Chondrocyte (in vitro differentiated cells): ENCODE data around the gene INTU. TPM values are rescaled to one million over a fixed set of nuclear protein-coding genes. Genes with fewer than 3 reads are reported as not detected.

Source experiments
- DNase-seq: peaks from one replicate; pipeline ENCODE4 v3.0.0; 2021; ENCODE audit warnings: mixed read lengths, low spot score
- H3K27ac Mint-ChIP-seq: one replicate; pipeline ENCODE4 v1.8.0; 2021; ENCODE audit warnings: mild to moderate bottlenecking, moderate library complexity, mixed read lengths; ENCODE audit not compliant: unreplicated experiment
- H3K27me3 Mint-ChIP-seq: 2 replicates; pipeline ENCODE4 v1.8.0; 2021; ENCODE audit warnings: low read depth, mixed read lengths
- H3K36me3 Mint-ChIP-seq: 2 replicates; pipeline ENCODE4 v1.8.0; 2021; ENCODE audit warnings: low read depth, mixed read lengths
- H3K4me1 Mint-ChIP-seq: 2 replicates; pipeline ENCODE4 v1.8.0; 2021; ENCODE audit warnings: low read depth, mild to moderate bottlenecking, mixed read lengths
- H3K4me3 Mint-ChIP-seq: one replicate; pipeline ENCODE4 v1.8.0; 2021; ENCODE audit warnings: mild to moderate bottlenecking, moderate library complexity, mixed read lengths; ENCODE audit not compliant: unreplicated experiment
- H3K9me3 Mint-ChIP-seq: 2 replicates; pipeline ENCODE4 v1.8.0; 2021; ENCODE audit warnings: low read depth, mixed read lengths
- CTCF ChIP-seq: fragments of 200-600 bp; sonication (generic); IDR thresholded peaks from 2 replicates; pipeline ENCODE4 v1.5.0; 2021; ENCODE audit warnings: antibody characterized with exemption, mild to moderate bottlenecking, moderate library complexity
- total RNA-seq: library from RNA; stranded (reverse); gene quantifications from 3 replicates; pipeline ENCODE4 v1.2.1, GENCODE V29; 2021

The INTU gene
- total RNA-seq, 1 donor from 2014 or later: 11.4 TPM

GRCh38 chr4:127759228-127759820, 126.6 kb downstream of the INTU start:
- H3K4me1 Mint-ChIP-seq: no peaks in the 10 kb centered on the region
- TF ChIP-seq CTCF: no peak
- H3K9me3 Mint-ChIP-seq: peaks cover 11% of the 10 kb centered on the region
- H3K27me3 Mint-ChIP-seq: peaks cover 2% of the 10 kb centered on the region
- no peak overlapping the region for H3K27ac Mint-ChIP-seq
- no peak for DNase-seq
- H3K4me3 Mint-ChIP-seq: no peak overlapping the region
- H3K36me3 Mint-ChIP-seq: peaks cover 4% of the 10 kb centered on the region

- Mint-ChIP-seq H3K27me3 (no peaks in the 10 kb centered on the region), H3K9me3 (peaks cover 11% of the 10 kb centered on the region), H3K4me3 (no peak overlapping the region), H3K4me1 (no peaks in the 10 kb centered on the region), H3K27ac (no peak overlapping the region), H3K36me3 (peaks cover 4% of the 10 kb centered on the region)
- no peak for TF ChIP-seq CTCF
- no peak for DNase-seq
Observed at GRCh38 chr4:127759893-127760292, 127.1 kb downstream of the INTU start.

GRCh38 chr4:127771535-127772275, 138.9 kb downstream of the INTU start:
- Mint-ChIP-seq H3K9me3 (no peaks in the 10 kb centered on the region), H3K4me3 (no peak overlapping the region), H3K27ac (no peak overlapping the region), H3K4me1 (peaks cover 10% of the 10 kb centered on the region), H3K27me3 (no peaks in the 10 kb centered on the region), H3K36me3 (no peaks in the 10 kb centered on the region)
- no peak for DNase-seq
- no peak for TF ChIP-seq CTCF

DNA sequence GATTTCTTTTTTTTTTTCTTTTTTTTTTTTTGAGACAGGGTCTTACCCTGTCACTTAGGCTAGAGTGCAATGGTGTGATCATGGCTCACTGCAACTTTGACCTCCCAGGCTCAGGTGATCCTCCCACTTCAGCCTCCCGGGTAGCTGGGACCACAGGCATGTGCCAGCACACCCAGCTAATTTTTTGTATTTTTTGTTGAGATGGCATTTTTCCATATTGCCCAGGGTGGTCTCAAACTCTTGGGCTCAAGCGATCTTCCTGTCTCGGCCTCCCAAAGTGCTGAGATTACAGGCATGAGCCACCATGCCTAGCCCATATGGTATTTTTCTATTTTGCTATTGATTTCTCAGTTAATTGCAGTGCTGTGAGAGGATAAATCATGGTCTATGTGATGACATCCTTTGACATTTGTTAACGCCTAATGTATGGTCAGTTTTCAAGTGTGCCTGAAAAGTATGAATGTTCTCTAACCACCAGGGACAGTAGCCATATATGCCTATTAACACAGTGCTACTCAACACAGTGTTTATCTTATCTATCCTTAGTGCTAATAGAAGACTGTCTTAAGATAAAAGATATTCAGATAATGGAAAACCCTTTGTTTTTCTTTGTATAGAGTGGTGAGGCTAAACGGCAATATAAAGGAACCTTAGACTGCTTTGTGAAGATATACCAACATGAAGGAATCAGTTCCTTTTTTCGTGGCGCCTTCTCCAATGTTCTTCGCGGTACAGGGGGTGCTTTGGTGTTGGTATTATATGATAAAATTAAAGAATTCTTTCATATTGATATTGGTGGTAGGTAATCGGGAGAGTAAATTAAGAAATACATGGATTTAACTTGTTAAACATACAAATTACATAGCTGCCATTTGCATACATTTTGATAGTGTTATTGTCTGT, 140.3 kb downstream of the INTU start:
- H3K9me3 Mint-ChIP-seq: no peaks in the 10 kb centered on the region
- no peaks in the 10 kb centered on the region for H3K36me3 Mint-ChIP-seq
- no peak overlapping the region for H3K27ac Mint-ChIP-seq
- H3K4me1 Mint-ChIP-seq: peaks cover 10% of the 10 kb centered on the region
- no peak for TF ChIP-seq CTCF
- no peak for DNase-seq
- no peak overlapping the region for H3K4me3 Mint-ChIP-seq
- H3K27me3 Mint-ChIP-seq: no peaks in the 10 kb centered on the region

DNA sequence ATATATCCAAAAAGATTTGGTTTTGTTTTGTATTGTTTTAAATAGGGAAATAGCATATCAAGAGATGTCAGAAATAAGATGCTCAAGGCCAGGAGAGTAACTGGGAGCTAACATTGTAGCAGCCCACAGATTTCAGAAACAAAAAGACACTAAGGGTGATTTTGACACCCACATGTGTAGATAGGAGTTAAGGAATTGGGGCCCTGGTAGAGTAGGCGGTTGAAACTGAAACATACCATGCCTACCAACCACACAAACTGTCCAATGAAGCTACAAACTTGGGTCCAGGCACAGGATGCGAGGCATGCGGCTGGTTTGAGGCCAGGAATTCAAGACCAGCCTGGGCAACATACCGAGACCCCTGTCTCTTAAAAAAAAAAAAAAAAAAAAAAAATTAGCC, 143.1 kb downstream of the INTU start:
- no peak for TF ChIP-seq CTCF
- H3K36me3 Mint-ChIP-seq: no peaks in the 10 kb centered on the region
- H3K4me1 Mint-ChIP-seq: no peaks in the 10 kb centered on the region

More for the DNA sequence above, 143.1 kb downstream of the INTU start:
- Mint-ChIP-seq H3K27me3 (peaks cover 3% of the 10 kb centered on the region), H3K27ac (no peak overlapping the region), H3K4me3 (no peak overlapping the region), H3K9me3 (no peaks in the 10 kb centered on the region)
- no peak for DNase-seq
